Coronary artery (tissue), 2 donors: ENCODE measurements around the gene ETFA.

Source experiments
- DNase-seq: peaks from one replicate; pipeline ENCODE4 v3.0.0-alpha.2; 2017; ENCODE audit warnings: low spot score
- H3K27ac ChIP-seq, 2 donors: fragments of 200-600 bp; sonication (generic); one replicate each; pipeline ENCODE4 v1.5.1; 2016 to 2019
- H3K4me3 ChIP-seq: fragments of 200-600 bp; sonication (generic); 2 replicates; pipeline ENCODE4 v1.5.1; 2016; ENCODE audit warnings: mild to moderate bottlenecking, moderate library complexity
- CTCF ChIP-seq: fragments of 200-600 bp; sonication (generic); IDR thresholded peaks from one replicate; pipeline ENCODE4 v1.5.1; 2019; ENCODE audit warnings: antibody characterized with exemption

ETFA gene

GRCh38 chr15:76330080-76330680 lies 18.9 kb upstream of the ETFA start:
- peak; percentile 13 for TF ChIP-seq CTCF
- Histone ChIP-seq H3K27ac (no peak overlapping the region), H3K4me3 (no peak overlapping the region)
- DNase-seq, result no peak

GRCh38 chr15:76328958-76329357 lies 17.7 kb upstream of the ETFA start:
- Histone ChIP-seq H3K4me3 (no peak overlapping the region), H3K27ac (no peak overlapping the region)
- no peak for TF ChIP-seq CTCF
- DNase-seq, result no peak

GRCh38 chr15:76328106-76328696 lies 16.9 kb upstream of the ETFA start:
- TF ChIP-seq CTCF, result no peak
- Histone ChIP-seq H3K27ac (no peak overlapping the region), H3K4me3 (no peak overlapping the region)
- no peak for DNase-seq

GRCh38 chr15:76327191-76328105 lies 16.2 kb upstream of the ETFA start:
- DNase-seq, result no peak
- Histone ChIP-seq H3K27ac (no peak overlapping the region), H3K4me3 (no peak overlapping the region)
- no peak for TF ChIP-seq CTCF

- Histone ChIP-seq H3K27ac (no peak overlapping the region), H3K4me3 (no peak overlapping the region)
- TF ChIP-seq CTCF, result no peak
- DNase-seq, result no peak
Measured at GRCh38 chr15:76325704-76326103, 14.4 kb upstream of the ETFA start.

GRCh38 chr15:76324066-76324465 lies 12.8 kb upstream of the ETFA start:
- TF ChIP-seq CTCF, result no peak
- Histone ChIP-seq H3K27ac (no peak overlapping the region), H3K4me3 (no peak overlapping the region)
- no peak for DNase-seq
